Stimulated activated CD8-positive, alpha-beta memory T cell treated with anti-CD3 and anti-CD28 coated beads, Interleukin-4, amount 100 ng/mL, for 1 hour (primary cell): ENCODE measurements around the gene AKAP13.
"Not testable (repeated sequence)": the region's sequence is repeated elsewhere in the genome, so short reads cannot be mapped to it uniquely, and the experiment has no call there.

Experiments used
- DNase-seq, 2 donors: peaks; one replicate each; pipeline ENCODE4 v3.0.0-alpha.2; 2020; ENCODE audit warnings: low read depth in 2 of 2, low spot score in 1 of 2

AKAP13 gene

DNA sequence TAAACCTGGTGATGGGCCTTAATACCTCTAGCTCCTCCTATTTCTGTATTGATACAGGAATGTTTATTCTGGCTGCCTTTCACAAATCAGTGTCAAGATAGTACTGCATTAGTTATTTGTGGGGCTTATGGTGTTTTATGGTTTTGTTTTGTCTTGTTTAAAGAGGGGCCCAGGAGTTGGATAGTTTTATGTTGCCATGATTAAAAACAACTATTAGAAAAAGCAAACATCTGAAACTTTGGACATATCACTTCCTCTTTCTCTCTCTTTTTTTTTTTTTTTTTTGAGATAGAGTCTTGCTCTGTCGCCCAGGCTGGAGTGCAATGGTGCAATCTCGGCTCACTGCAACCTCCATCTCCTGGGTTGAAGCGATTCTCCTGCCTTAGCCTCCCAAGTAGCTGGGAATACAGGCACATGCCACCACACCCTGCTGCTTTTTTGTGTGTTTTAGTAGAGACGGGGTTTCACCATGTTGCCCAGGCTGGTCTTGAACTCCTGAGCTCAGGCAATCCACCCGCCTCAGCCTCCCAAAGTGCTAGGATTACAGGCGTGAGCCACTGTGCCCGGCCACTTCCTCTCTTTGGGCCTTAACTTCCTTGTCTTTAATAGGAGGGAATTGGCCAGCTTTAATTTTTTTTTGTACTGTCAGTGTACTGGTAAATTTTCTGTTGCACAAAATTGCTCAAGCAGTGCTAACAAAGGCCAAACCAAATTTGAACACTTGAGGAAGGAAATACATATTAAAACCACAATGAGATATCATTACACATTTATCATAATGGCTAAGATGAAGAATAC, 155.3 kb downstream of the AKAP13 start:
- not testable (repeated sequence) for DNase-seq

DNA sequence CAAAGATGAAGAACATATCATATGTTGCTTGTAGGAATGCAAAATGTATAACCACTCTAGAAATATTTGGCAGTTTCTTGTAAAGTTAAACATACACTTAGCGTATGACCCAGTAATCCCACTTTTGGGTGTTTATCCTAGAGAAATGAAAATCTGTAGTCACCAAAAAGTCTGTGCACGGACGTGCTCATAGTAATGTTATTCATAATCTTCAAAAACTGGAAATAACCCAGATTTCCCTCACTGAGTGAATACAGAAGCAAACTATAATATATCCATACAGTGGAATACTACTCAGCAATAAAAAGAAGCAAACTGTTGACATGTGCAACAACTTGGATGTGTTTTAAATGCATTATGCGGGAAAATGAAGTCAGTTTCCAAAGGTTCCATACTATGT, 155.9 kb downstream of the AKAP13 start:
- no peak for DNase-seq

DNA sequence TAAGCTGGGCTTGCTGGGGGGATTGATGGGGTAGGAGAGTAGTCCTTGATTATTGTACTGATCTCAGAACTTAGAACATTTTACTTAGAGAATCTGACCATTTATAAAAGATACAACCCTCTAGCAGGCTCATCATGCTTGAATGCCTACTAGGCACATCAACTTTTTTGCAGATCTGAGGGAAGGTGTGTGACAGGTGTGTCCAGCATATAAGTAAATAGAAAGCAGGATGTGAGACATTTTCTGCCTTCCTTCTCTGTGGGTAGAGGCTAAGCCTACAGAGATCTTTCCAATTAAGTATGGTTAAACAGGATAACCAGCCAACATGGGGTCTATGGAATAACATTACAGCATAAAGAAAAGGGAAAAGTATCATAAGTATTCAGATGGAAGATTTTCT, 159.1 kb downstream of the AKAP13 start:
- DNase-seq, result no peak

DNA sequence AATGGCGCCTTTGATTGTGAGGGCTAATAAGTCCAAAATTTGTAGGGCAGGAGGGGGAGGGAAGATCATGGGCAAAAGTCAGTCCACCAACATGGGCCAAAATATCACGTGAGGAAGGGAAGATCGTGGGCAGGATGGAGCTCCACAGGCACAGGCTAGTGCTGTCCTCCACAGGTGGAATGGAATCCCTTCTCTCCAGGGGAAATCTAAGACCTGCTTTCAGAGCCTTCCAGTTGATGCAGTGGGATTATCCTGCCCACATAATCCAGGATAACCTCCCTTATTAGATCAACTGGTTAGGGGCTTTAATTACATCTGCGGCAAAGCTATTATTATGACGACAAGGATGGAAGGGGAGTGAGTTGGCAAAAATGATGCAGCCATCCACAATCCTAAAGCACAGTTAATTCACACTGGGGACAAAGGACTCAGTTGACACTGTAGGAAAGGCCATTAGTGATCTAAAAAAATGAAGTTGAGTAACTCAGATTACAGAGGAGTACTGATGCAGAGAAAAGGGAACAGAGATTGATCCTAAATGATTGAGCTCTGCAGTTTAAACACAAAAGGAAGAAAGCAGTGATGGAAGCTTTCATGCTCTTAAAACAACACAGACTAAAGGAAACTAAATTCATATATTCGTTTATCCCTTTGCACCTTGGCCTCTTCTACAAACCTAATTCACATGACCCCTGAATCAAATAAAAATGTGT, 159.8 kb downstream of the AKAP13 start:
- DNase-seq, result no peak

DNA sequence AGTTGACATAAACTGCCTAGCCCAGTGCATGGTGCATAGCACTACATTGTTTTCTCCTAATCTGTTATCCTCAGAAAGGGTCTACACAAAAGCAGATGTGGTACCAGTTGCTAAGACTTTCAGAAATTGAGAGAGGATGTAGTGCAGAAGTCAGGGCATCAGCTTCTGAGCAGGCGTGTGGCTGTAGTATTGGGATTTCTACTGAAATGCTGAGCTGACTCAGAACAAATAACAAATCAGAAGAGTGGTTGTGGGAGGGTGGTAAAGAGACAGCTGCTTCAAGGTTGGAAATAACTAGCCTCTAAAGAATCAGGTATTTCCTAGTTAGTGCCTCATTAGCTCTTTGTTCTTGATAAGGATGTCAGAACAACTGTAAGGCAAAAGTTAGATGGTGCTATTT, 161.3 kb downstream of the AKAP13 start:
- DNase-seq, result no peak

DNA sequence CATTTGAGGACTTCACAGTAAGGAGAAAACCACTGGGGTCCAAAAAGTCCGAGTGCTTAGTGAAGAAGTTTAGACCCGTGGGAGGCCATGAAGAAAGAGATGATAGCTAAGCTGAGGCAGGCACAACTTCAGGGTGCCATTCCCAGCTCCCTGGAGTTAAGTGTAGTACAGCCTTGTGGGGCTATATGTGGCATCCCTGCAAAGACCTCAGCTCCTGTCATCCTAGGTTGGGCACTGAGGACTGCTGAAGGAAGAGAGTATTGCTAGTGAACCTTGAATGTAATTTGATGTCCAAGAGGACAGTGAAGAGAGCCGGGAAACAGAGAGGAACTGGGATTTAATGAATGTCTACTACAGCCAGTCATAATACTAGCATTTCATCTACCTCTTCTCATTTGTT, 162.1 kb downstream of the AKAP13 start:
- no peak for DNase-seq

DNA sequence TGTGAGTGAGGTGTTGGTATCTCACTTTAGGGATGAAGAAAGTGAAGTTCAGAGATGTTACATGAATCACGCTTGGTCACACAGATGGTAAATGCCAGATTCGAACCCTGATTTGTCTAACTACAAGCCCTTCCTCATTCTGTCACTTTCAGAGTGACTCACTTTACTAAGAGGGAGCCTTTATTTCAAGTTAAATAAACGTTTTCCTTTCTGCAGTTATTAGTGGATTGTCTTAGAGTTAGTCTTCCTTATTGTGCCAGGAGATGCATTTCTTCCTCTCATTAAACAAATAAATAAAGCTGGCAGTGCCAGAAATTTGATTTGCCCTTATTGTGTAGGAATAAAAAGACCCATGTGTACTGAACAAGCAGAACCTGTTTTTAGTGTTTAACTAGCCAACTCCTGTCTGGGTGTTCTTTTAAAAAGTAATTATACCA, 162.5 kb downstream of the AKAP13 start:
- DNase-seq, result no peak

DNA sequence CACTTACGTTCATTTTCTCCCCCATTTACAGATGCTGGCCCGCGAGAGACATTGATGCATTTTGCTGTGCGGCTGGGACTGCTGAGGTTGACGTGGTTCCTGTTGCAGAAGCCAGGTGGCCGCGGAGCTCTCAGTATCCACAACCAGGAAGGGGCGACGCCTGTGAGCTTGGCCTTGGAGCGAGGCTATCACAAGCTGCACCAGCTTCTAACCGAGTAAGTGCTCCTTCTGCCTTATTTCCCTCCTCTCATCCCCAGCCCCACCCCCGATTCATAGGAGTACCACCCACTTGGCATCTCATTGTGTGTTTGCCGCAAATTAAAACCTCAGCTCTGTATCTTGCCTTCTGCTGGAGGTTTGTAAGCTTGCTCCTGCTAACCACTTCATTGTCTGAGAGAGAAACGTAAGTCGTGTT, 163.3 kb downstream of the AKAP13 start:
- peak; percentile 1 to 9 for DNase-seq

DNA sequence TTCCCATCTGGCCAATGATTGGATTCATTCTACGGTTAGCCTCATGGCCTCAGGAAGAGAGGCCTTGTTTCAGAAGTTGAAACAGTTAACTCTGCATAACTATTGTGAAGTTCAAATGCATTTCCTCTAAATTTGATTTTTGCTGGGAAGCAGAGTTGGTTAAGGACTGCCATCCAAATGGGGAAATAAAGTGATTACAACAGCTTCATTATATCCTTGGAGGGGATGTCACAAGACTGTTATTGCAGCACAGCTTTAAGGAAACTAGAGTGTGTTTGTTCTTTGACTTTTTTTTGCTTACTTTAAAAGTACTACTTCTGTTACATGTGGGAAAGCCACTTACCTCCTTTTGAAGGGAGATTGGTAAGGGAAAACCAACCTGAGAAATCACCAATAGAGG, 164.8 kb downstream of the AKAP13 start:
- DNase-seq, result no peak

DNA sequence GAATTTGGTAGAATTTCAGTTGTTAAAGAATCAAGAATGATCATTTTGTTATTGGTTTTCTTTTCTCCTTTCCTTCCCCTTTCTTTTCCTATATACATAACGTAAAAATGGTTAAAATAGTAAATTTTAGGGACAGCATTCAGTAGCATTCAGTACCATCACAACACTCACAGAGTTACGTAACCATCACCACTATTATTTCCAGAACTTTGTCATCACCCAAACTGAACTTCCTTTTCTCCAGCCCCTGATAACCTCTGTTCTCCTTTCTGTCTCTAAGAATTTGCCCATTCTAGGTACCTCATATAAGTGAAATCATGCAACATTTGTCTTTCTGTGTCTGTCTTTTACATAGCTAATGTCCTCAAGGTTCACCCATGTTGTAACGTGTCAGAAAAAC, 165.3 kb downstream of the AKAP13 start:
- DNase-seq, result no peak

DNA sequence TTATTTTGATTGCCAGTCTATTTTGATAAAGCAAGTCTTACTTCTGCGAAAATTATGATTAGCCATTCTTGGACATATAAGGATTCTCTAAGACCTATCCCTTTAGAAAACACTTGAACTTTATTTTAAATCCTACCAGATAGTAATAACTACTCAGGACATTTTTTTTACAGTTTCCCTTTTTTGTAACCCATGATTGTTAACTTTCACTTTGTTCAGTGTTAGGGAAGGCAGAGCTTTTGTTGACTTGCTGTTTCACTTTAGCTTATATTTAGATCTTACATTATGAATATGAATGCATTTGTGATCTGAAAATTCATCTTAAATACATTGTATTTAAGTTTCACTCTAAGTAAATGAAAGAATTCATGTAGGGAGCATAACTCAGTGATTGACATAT, 167.0 kb downstream of the AKAP13 start:
- no peak for DNase-seq

DNA sequence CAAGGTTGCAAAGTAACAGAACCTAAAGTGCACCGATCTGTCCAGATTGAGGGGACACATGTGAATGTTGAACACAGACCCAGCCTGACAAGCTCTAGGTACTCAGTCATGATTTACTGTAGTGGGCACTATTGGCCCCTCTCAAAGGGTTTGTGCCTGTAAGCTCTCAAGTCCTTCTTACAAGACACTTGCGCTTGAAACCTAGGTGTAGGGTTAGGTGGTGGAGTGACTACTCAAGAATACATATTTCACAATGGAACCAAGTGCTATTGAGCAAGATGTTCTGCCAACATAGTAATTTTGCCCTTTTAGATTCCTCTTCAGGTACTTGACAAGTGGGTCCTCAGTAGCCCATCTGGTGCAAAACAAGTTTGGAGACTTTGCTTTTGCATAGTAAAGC, 169.9 kb downstream of the AKAP13 start:
- DNase-seq, result no peak

DNA sequence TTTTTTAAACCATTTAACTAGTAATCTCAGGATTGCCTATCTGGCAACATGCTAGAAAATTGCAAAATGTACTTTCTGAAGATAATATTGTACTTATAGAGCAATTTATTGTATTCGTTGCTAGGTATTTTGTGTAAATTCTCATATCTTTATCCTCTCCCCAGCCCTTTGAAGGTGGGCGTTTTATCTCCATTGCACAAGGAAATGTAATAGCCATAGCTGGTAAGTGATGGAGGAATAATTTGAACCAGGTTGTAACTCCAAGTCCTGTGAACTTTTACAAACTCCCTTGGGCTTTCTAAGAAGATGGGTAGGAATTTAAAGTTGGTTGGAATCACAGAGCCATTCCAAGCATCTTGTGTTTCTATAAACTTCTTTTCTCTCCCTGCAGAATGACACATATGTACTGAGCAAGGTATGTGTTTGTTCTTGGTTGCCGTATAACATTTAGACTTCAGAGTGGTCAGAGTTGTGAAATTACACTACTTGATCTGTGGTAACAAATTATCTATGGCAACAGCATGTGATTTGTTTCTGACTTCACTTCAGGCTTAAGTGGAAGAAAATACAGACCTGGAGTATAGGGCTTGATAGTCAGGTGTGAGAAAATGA, 170.9 kb downstream of the AKAP13 start:
- no peak for DNase-seq

DNA sequence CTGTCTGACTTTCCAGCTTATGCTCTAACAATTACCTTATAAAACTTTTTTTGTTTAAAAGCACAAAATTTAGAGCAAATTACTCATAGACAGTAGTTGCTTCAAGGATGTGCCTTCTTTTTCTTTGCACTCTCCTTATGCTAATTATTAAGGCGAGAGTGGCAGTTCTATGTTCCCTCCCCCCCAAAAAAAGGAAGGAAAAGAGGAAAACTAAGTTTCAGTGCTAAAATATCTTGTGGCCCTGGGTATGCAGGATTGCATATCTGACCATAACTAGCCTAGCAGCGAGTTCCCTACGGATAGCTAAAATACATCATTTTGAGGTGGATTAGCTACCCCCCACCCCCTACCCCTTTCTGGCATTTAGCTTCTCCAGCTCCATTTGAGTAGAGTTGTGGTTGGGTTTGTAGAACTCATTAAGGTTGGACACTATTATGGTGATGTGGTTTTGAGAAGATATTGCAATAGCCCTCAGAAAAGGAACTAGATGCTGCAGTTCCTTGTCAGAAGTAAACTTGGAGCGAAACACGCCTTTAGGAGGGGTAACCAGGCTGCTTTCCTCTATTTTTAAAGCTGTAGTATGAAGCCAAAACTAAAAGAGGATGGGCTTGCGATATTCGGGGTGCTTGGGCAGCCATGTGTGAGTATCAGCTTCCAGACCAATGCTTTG, 174.6 kb downstream of the AKAP13 start:
- DNase-seq, result no peak

DNA sequence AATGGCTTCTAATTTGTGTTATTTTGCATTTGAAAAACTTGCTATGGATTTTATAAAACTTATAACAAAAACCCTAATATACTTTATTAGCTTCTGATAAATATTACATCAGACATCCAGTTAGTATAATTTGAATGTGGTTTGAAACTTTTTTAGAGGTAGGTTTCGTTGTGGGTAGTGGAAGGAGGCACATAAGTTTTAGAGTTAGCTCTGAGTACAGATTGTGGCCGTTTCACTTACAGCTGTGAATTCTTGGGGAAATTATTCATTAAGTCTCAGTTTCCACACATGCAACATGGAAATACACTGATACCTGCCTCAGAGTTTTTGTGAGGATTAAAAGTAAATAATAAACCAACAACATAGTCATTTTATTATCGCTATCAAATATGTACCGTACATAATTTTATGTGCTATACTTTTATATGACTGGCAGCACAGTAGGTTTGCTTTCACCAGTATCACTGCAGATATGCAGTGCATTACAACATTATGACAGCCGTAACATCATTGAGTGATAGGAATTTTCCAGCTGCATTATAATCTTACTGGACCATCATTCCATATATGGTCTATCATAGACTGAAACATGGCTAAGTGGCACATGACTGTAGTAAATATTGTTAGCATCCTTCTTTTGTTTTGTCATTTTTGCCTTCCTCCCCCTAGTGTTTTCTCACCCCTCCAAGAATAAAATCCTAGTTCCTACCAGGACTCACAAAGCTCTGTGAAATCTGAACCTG, 175.6 kb downstream of the AKAP13 start:
- DNase-seq, result no peak

DNA sequence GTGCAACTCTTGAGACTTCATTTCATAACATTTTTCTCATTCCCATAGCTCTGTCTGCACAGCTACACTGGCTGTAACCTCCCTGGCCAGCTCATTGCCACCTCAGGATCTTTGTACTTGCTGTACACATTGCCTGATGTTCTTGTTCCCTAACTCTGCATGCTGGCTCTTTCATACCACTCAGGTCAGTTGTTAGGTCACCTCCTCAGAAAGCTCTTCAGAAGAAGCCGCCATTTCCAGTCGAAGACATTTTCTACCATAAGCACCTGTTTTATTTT, 176.2 kb downstream of the AKAP13 start:
- DNase-seq, result no peak

DNA sequence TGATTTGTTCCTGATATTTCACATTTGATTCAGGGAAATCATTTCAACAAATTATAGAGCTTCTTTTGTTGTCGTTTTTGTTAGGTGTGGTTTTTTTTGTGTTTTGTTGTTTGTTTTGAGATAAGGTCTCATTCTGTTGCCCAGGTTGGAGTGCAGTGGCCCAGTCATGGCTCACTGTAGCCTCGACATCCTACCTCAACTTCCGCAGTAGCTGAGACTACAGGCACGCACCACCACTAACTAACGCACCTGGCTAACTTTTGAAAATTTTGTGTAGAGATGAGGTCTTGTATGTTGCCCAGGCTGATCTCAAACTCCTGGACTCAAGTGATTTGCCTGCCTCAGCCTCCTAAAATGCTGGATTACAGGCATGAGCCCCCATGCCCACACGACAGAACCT, 177.0 kb downstream of the AKAP13 start:
- no peak for DNase-seq

DNA sequence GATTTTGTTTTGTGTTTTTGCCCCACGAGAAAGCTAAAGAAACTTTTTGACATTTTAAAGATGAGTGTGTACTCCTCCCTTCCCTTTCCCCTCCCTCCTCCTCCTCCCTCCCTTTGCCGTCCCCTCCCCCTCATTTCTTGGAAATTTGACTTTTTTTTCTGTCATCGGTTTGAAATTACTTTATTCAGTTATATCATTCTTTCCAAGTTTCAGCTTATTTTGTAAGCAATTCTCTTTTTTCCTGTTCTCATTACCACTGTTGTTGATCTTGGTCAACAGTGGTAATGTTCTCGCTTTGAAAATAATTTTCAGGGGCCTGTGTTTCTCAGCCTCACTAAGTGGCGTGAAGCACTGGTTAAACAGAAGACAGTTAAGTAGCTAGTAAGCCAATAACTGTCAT, 178.4 kb downstream of the AKAP13 start:
- DNase-seq, result no peak

DNA sequence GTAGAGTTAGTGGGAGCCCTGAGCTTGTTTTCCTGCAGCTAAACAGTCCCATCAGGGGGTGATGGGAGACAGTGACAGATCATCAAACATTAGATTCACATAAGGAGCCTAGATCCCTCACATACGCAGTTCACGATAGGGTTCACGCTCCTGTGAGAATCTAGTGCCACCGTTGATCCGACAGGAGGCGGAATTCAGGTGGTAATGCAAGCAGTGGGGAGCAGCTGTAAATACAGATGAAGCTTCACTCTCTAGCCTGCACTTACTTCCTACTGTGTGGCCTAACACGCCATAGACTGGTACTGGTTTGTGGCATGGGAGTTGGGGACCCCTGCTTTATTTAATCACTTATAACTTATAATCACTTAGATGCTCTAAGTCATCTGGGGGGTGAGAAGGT, 179.1 kb downstream of the AKAP13 start:
- no peak for DNase-seq

DNA sequence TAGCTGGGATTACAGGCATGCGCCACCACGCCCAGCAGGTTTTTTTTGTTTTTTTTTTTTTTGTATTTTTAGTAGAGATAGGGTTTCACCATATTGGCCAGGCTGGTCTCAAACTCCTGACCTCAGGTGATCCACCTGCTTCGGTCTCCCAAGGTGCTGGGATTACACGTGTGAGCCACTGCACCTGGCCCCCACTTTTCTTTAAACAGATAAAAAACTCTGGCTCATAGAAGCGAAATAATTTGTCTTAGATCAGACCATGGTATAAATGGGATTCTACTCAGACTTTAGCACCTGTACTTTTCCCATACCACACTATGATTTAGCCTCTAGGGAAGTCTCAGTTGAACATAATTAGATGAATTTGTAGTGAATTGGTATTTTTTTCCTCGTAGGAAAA, 182.4 kb downstream of the AKAP13 start:
- DNase-seq, result no peak

DNA sequence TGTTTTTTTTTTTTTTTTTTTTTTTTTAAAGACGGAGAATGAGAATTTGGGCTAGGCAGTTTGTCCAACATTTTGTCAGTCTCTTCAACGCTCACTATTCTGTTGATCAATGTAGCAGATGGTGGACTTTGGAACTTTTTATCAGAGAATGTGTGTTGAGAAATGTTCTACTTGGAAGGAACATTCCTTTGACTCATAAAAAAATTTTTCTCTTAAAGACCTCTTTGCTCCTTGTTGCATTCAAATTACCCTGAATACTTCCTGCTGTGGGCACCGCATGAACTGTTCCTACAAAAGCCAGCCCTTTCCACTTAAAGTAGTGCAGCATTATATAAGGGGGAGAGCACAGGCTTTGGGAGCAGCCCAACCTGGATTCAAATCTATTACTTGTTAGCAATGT, 182.9 kb downstream of the AKAP13 start:
- DNase-seq, result no peak
